Immature natural killer cell (primary cell): Measurements from ENCODE around the gene NSG2. TPM values are rescaled to one million over a fixed set of nuclear protein-coding genes. Genes with fewer than 3 reads are reported as not detected.

Source experiments
- DNase-seq, 3 donors: peaks; one replicate each; pipeline ENCODE4 v3.0.0; 2022; ENCODE audit warnings: mixed read lengths in 1 of 3
- H3K27ac Mint-ChIP-seq, 6 donors: one replicate each; pipeline ENCODE4 v1.8.0; 2020; ENCODE audit warnings: mixed read lengths in 6 of 6, mild to moderate bottlenecking in 5 of 6, inconsistent platforms in 4 of 6, moderate library complexity in 3 of 6
- H3K27me3 Mint-ChIP-seq, 3 donors: one replicate each; pipeline ENCODE4 v1.8.0; 2020 to 2021; ENCODE audit warnings: low read depth in 3 of 3, mild to moderate bottlenecking in 3 of 3, mixed read lengths in 3 of 3, moderate library complexity in 3 of 3, inconsistent platforms in 1 of 3
- H3K36me3 Mint-ChIP-seq, 3 donors: one replicate each; pipeline ENCODE4 v1.8.0; 2020; ENCODE audit warnings: mixed read lengths in 3 of 3, inconsistent platforms in 2 of 3, mild to moderate bottlenecking in 2 of 3
- H3K4me1 Mint-ChIP-seq, 2 donors: one replicate each; pipeline ENCODE4 v1.8.0; 2020; ENCODE audit warnings: inconsistent platforms in 2 of 2, mild to moderate bottlenecking in 2 of 2, mixed read lengths in 2 of 2, moderate library complexity in 1 of 2
- H3K4me3 Mint-ChIP-seq, 5 donors: one replicate each; pipeline ENCODE4 v1.8.0; 2020; ENCODE audit warnings: mild to moderate bottlenecking in 5 of 5, mixed read lengths in 5 of 5, inconsistent platforms in 3 of 5, moderate library complexity in 3 of 5
- H3K9me3 Mint-ChIP-seq, 6 donors: one replicate each; pipeline ENCODE4 v1.8.0; 2020; ENCODE audit warnings: mild to moderate bottlenecking in 6 of 6, mixed read lengths in 6 of 6, inconsistent platforms in 4 of 6, moderate library complexity in 3 of 6
- polyA plus RNA-seq, 3 donors: library from polyadenylated mRNA; unstranded; fragments of 300-500 nt; fragmentation: Illumina TruSeq; gene quantifications; one replicate each; pipeline ENCODE4 v1.2.3, GENCODE V29; 2021

Gene NSG2
- polyA plus RNA-seq, 3 donors from 2014 or later, result not detected

GRCh38 chr5:174046558-174046957, 1.1 kb downstream of the NSG2 start:
- no peak for DNase-seq
- H3K27me3 Mint-ChIP-seq, result peaks cover 6 to 18% (median 8%) of the 10 kb centered on the region in 3 donors
- H3K4me1 Mint-ChIP-seq, result no peaks in the 10 kb centered on the region
- no peak overlapping the region for H3K27ac Mint-ChIP-seq
- no peaks in the 10 kb centered on the region for H3K36me3 Mint-ChIP-seq
- no peak overlapping the region for H3K4me3 Mint-ChIP-seq
- no peaks in the 10 kb centered on the region for H3K9me3 Mint-ChIP-seq

- no peak for DNase-seq
- Mint-ChIP-seq H3K4me3 (no peak overlapping the region), H3K27me3 (peaks cover 7 to 15% (median 8%) of the 10 kb centered on the region in 3 donors), H3K36me3 (no peaks in the 10 kb centered on the region), H3K27ac (no peak overlapping the region), H3K9me3 (no peaks in the 10 kb centered on the region), H3K4me1 (no peaks in the 10 kb centered on the region)
Measured at GRCh38 chr5:174047472-174048099, 2.1 kb downstream of the NSG2 start.

GRCh38 chr5:174052636-174053035, 7.1 kb downstream of the NSG2 start:
- Mint-ChIP-seq H3K4me3 (no peak overlapping the region), H3K27ac (no peak overlapping the region), H3K27me3 (peaks cover 2 to 11% (median 3%) of the 10 kb centered on the region in 3 donors), H3K36me3 (no peaks in the 10 kb centered on the region), H3K9me3 (no peaks in the 10 kb centered on the region), H3K4me1 (no peaks in the 10 kb centered on the region)
- DNase-seq, result no peak

- H3K27me3 Mint-ChIP-seq, result peaks cover 2 to 11% (median 3%) of the 10 kb centered on the region in 3 donors
- H3K27ac Mint-ChIP-seq, result no peak overlapping the region
- H3K9me3 Mint-ChIP-seq, result no peaks in the 10 kb centered on the region
- H3K36me3 Mint-ChIP-seq, result no peaks in the 10 kb centered on the region
- H3K4me1 Mint-ChIP-seq, result no peaks in the 10 kb centered on the region
- DNase-seq, result no peak
- H3K4me3 Mint-ChIP-seq, result no peak overlapping the region
Measured at GRCh38 chr5:174053905-174054304, 8.4 kb downstream of the NSG2 start.

GRCh38 chr5:174056064-174056847, 10.8 kb downstream of the NSG2 start:
- DNase-seq, result no peak
- Mint-ChIP-seq H3K27ac (no peak overlapping the region), H3K4me3 (no peak overlapping the region), H3K27me3 (peaks cover 2 to 11% (median 2%) of the 10 kb centered on the region in 3 donors), H3K36me3 (no peaks in the 10 kb centered on the region), H3K9me3 (no peaks in the 10 kb centered on the region), H3K4me1 (no peaks in the 10 kb centered on the region)

- H3K36me3 Mint-ChIP-seq, result no peaks in the 10 kb centered on the region
- no peak overlapping the region for H3K27ac Mint-ChIP-seq
- H3K9me3 Mint-ChIP-seq, result no peaks in the 10 kb centered on the region
- peaks cover 0 to 8% (median 2%) of the 10 kb centered on the region in 3 donors for H3K27me3 Mint-ChIP-seq
- no peak for DNase-seq
- H3K4me3 Mint-ChIP-seq, result no peak overlapping the region
- H3K4me1 Mint-ChIP-seq, result no peaks in the 10 kb centered on the region
Measured at GRCh38 chr5:174057206-174057605, 11.7 kb downstream of the NSG2 start.

- H3K27ac Mint-ChIP-seq, result no peak overlapping the region
- H3K27me3 Mint-ChIP-seq, result peaks cover 2 to 6% (median 5%) of the 10 kb centered on the region in 3 donors
- H3K36me3 Mint-ChIP-seq, result no peaks in the 10 kb centered on the region
- no peaks in the 10 kb centered on the region for H3K9me3 Mint-ChIP-seq
- no peak overlapping the region for H3K4me3 Mint-ChIP-seq
- no peaks in the 10 kb centered on the region for H3K4me1 Mint-ChIP-seq
- no peak for DNase-seq
Measured at GRCh38 chr5:174058433-174059122, 13.1 kb downstream of the NSG2 start.

- H3K27me3 Mint-ChIP-seq, result peaks cover 2 to 6% (median 5%) of the 10 kb centered on the region in 3 donors
- DNase-seq, result no peak
- no peaks in the 10 kb centered on the region for H3K36me3 Mint-ChIP-seq
- no peak overlapping the region for H3K27ac Mint-ChIP-seq
- no peak overlapping the region for H3K4me3 Mint-ChIP-seq
- H3K9me3 Mint-ChIP-seq, result peaks cover 0 to 3% (median 0%) of the 10 kb centered on the region in 6 donors
- H3K4me1 Mint-ChIP-seq, result no peaks in the 10 kb centered on the region
Measured at GRCh38 chr5:174059247-174059646, 13.7 kb downstream of the NSG2 start.

- peaks cover 8% of the 10 kb centered on the region in 3 donors for H3K27me3 Mint-ChIP-seq
- no peaks in the 10 kb centered on the region for H3K4me1 Mint-ChIP-seq
- DNase-seq, result no peak
- no peak overlapping the region for H3K27ac Mint-ChIP-seq
- no peak overlapping the region for H3K4me3 Mint-ChIP-seq
- no peaks in the 10 kb centered on the region for H3K36me3 Mint-ChIP-seq
- H3K9me3 Mint-ChIP-seq, result peaks cover 0 to 4% (median 0%) of the 10 kb centered on the region in 6 donors
Measured at GRCh38 chr5:174063082-174063756, 17.7 kb downstream of the NSG2 start.

GRCh38 chr5:174064171-174064570, 18.7 kb downstream of the NSG2 start:
- peaks cover 8% of the 10 kb centered on the region in 3 donors for H3K27me3 Mint-ChIP-seq
- H3K9me3 Mint-ChIP-seq, result peaks cover 0 to 4% (median 0%) of the 10 kb centered on the region in 6 donors
- H3K27ac Mint-ChIP-seq, result no peak overlapping the region
- H3K4me3 Mint-ChIP-seq, result no peak overlapping the region
- DNase-seq, result no peak
- H3K36me3 Mint-ChIP-seq, result no peaks in the 10 kb centered on the region
- H3K4me1 Mint-ChIP-seq, result no peaks in the 10 kb centered on the region

- no peak overlapping the region for H3K27ac Mint-ChIP-seq
- peaks cover 6 to 8% (median 8%) of the 10 kb centered on the region in 3 donors for H3K27me3 Mint-ChIP-seq
- peaks cover 0 to 4% (median 0%) of the 10 kb centered on the region in 6 donors for H3K9me3 Mint-ChIP-seq
- no peaks in the 10 kb centered on the region for H3K4me1 Mint-ChIP-seq
- no peaks in the 10 kb centered on the region for H3K36me3 Mint-ChIP-seq
- H3K4me3 Mint-ChIP-seq, result no peak overlapping the region
- DNase-seq, result no peak
Measured at GRCh38 chr5:174065528-174066197, 20.2 kb downstream of the NSG2 start.

- no peaks in the 10 kb centered on the region for H3K36me3 Mint-ChIP-seq
- peaks cover 6 to 8% (median 8%) of the 10 kb centered on the region in 3 donors for H3K27me3 Mint-ChIP-seq
- no peaks in the 10 kb centered on the region for H3K4me1 Mint-ChIP-seq
- H3K27ac Mint-ChIP-seq, result no peak overlapping the region
- peaks cover 0 to 6% (median 0%) of the 10 kb centered on the region in 6 donors for H3K9me3 Mint-ChIP-seq
- H3K4me3 Mint-ChIP-seq, result no peak overlapping the region
- no peak for DNase-seq
Measured at GRCh38 chr5:174067499-174067898, 22.0 kb downstream of the NSG2 start.

GRCh38 chr5:174071484-174071883, 26.0 kb downstream of the NSG2 start:
- peaks cover 0 to 4% (median 2%) of the 10 kb centered on the region in 3 donors for H3K27me3 Mint-ChIP-seq
- H3K4me1 Mint-ChIP-seq, result no peaks in the 10 kb centered on the region
- peaks cover 0 to 2% (median 0%) of the 10 kb centered on the region in 6 donors for H3K9me3 Mint-ChIP-seq
- no peaks in the 10 kb centered on the region for H3K36me3 Mint-ChIP-seq
- DNase-seq, result no peak
- no peak overlapping the region for H3K27ac Mint-ChIP-seq
- H3K4me3 Mint-ChIP-seq, result no peak overlapping the region
